Spleen (tissue), 7 donors: ENCODE results near the gene SEMA5B.

Experiments used
- POLR2A ChIP-seq, 3 donors: fragments of 450-650 bp; IDR thresholded peaks; one replicate each; pipeline ENCODE4 v1.5.1; 2017; ENCODE audit warnings: antibody characterized with exemption in 3 of 3, mild to moderate bottlenecking in 1 of 3
- TF ChIP-seq, protein P1 (sequence below), 11 experiments: fragments of 200-600 bp in 7 of 11; fragments of 450-650 bp in 4 of 11; sonication (generic) in 4 of 11; IDR thresholded peaks in 8 of 11; conservative IDR thresholded peaks in 3 of 11; 1 replicate in 7 of 11; 2 replicates in 4 of 11; pipeline versions ENCODE4 v1.4.0 to v1.8.0; 2016 to 2021; ENCODE audit warnings: antibody characterized with exemption in 11 of 11, inconsistent platforms in 4 of 11, mild to moderate bottlenecking in 1 of 11
- donor health status: DM: no; HTN: no; CAD: no; lungs with moderate emphysema.
- donor health status: DM: no; HTN: no; CAD: no.
- donor health status: DM: no; HTN: no; CAD: no.

DNA sequence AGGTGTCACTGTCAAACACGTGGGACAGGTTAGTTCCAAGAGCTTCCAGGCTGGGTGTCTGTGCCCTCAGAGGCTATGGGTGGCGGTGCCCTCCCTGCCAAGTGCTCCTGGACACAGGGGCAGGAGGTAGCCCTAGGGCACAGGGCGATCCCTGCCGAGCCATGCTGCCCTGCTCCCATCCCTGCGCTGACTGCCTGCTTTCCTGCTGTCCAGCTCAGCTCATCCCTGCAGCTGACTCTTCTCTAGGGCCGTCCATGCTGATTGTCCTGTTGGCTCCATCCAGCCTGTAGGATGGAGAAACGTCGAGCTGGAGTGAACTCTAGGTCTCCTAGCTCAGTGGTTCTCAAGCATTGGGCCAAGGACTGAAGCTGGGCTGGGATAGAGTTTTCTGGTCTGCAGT is 42.9 kb upstream of the SEMA5B start:
- TF ChIP-seq, protein P1, sequence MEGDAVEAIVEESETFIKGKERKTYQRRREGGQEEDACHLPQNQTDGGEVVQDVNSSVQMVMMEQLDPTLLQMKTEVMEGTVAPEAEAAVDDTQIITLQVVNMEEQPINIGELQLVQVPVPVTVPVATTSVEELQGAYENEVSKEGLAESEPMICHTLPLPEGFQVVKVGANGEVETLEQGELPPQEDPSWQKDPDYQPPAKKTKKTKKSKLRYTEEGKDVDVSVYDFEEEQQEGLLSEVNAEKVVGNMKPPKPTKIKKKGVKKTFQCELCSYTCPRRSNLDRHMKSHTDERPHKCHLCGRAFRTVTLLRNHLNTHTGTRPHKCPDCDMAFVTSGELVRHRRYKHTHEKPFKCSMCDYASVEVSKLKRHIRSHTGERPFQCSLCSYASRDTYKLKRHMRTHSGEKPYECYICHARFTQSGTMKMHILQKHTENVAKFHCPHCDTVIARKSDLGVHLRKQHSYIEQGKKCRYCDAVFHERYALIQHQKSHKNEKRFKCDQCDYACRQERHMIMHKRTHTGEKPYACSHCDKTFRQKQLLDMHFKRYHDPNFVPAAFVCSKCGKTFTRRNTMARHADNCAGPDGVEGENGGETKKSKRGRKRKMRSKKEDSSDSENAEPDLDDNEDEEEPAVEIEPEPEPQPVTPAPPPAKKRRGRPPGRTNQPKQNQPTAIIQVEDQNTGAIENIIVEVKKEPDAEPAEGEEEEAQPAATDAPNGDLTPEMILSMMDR (IDR thresholded peaks at IDR 0.05 in 8 of 11, conservative IDR thresholded peaks at IDR 0.05 in 3 of 11): no peak
- no peak for TF ChIP-seq POLR2A (IDR thresholded peaks at IDR 0.05)
